GM06990 (cell line): ENCODE data around the gene WNT9A.

Experiments used
- DNase-seq: peaks from one replicate; pipeline ENCODE4 v3.0.0-alpha.2; 2011; ENCODE audit not compliant: insufficient read length; ENCODE audit errors: extremely low read depth
- H3K27me3 ChIP-seq: replicated peaks from 2 replicates; pipeline ENCODE4 v1.6.0; 2011; ENCODE audit warnings: low read length; ENCODE audit not compliant: control insufficient read depth, insufficient read depth
- H3K36me3 ChIP-seq: 2 replicates; pipeline ENCODE4 v1.5.1; 2011; ENCODE audit warnings: low read length; ENCODE audit not compliant: control insufficient read depth, insufficient read depth
- H3K4me3 ChIP-seq: replicated peaks from 2 replicates; pipeline ENCODE4 v1.5.1; 2011; ENCODE audit warnings: low read depth, mild to moderate bottlenecking, control low read depth, low read length
- TF ChIP-seq, protein P1 (sequence below): IDR thresholded peaks from 2 replicates; pipeline ENCODE4 v1.5.1; 2011; ENCODE audit warnings: low read length, control low read depth, mild to moderate bottlenecking, inconsistent platforms; ENCODE audit not compliant: insufficient read depth, poor library complexity, severe bottlenecking

The WNT9A gene

DNA sequence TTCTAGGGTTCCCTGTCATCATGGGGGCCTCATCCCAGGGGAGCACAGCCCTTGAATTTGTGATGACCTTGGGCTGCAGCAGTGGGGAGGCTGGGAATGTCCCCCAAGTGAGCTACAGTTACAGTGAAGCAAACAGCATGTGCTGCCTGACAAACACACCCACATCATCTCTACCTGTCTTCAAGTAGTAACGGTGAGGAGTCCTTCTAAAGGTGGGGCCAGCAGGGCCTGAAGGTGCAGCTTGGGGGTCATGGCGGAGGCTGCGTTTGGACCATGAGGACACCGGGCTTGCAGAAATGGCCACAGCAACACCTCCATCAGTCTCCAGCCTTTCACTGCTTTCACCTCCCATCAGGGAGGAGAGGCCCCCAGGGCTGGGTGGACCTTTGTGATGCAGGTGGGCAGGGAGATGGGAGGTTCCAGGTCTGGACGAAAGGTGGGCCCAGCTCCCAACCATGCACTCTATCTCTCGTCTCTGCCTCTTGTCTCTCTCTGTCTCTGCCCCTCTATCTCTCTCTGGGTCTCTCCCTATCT lies 55.7 kb downstream of the WNT9A start:
- no peak for DNase-seq
- TF ChIP-seq, protein P1, sequence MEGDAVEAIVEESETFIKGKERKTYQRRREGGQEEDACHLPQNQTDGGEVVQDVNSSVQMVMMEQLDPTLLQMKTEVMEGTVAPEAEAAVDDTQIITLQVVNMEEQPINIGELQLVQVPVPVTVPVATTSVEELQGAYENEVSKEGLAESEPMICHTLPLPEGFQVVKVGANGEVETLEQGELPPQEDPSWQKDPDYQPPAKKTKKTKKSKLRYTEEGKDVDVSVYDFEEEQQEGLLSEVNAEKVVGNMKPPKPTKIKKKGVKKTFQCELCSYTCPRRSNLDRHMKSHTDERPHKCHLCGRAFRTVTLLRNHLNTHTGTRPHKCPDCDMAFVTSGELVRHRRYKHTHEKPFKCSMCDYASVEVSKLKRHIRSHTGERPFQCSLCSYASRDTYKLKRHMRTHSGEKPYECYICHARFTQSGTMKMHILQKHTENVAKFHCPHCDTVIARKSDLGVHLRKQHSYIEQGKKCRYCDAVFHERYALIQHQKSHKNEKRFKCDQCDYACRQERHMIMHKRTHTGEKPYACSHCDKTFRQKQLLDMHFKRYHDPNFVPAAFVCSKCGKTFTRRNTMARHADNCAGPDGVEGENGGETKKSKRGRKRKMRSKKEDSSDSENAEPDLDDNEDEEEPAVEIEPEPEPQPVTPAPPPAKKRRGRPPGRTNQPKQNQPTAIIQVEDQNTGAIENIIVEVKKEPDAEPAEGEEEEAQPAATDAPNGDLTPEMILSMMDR, result no peak
- Histone ChIP-seq H3K27me3 (no peaks in the 10 kb centered on the region; the same call in 1 of the 2 replicates), H3K36me3 (no peaks in the 10 kb centered on the region), H3K4me3 (no peak overlapping the region)

DNA sequence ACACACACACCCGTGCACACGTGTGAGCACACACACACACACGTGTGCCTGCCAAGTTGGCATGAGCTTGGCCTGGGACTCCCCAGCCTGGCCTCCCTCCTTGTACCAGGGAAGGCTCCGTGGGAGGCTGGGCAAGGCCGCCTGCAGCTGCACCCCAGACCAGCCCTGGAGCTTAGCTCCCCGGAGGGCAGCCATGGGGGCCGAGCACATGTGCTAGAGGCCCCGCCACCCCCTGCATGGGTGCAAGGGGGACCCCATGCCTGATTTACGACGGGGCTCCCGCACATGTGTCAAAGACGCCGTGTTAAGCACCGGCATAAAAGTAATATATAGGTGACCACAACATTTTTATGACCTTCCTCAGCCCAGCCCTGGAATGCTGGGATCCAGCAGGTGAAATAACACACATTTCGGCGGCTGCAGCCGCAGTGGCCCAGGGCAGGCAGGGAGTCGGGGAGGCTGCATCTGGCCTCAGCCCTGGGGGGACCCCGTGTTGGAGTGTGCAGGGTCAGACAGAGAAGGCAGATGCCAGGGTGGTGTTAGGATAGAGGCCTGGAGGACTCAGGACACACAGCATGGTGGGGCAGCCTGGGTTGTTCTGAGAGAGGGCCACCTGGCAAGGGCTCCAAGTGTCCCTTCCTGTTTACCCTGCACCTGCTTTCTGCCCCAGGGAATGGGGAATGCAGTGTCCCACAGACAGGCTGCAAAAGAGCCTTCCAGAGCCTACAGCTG lies 56.3 kb downstream of the WNT9A start:
- no peaks in the 10 kb centered on the region for H3K36me3 ChIP-seq
- no peaks in the 10 kb centered on the region; the same call in 1 of the 2 replicates for H3K27me3 ChIP-seq
- H3K4me3 ChIP-seq, result no peak overlapping the region
- TF ChIP-seq, protein P1, result no peak
- no peak for DNase-seq

DNA sequence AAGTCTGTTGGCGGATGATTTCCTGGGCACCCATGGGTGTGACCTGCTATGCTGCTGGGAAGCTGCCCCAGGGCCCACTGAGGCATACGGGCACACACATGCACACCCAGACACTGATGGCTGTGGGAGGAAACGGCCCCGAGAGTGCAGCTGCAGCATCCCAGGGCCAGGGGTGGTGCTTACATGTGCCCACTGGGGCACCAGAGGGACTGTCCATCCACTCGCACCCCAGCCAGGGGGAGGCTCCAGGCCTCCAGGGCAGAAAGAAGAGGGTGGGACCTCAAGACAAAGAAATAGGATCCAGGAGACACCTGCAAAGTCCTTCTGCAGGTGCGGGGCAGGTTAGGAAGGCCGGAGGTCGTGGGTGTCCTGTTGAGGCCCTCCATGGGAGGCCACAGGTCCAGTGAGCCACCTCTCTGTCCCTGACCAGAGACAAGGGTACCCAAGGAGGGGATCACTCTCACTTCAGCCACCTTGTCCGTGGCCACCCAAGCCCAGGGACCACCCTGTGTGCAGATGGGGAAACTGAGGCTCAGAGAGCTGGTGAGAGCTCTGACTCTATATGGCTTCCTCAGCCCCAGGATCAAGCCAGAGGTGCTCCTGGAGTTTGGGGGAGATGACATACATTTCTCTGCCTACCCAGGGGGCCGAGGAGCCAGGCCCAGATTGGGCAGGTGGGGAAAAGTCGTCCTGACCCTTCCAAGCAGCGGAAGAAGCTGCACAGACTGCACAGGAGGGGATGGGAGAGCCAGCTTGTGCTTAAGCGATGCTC lies 57.1 kb downstream of the WNT9A start:
- no peaks in the 10 kb centered on the region for H3K36me3 ChIP-seq
- no peak overlapping the region for H3K4me3 ChIP-seq
- DNase-seq, result no peak
- TF ChIP-seq, protein P1, result no peak
- no peaks in the 10 kb centered on the region; the same call in 1 of the 2 replicates for H3K27me3 ChIP-seq

DNA sequence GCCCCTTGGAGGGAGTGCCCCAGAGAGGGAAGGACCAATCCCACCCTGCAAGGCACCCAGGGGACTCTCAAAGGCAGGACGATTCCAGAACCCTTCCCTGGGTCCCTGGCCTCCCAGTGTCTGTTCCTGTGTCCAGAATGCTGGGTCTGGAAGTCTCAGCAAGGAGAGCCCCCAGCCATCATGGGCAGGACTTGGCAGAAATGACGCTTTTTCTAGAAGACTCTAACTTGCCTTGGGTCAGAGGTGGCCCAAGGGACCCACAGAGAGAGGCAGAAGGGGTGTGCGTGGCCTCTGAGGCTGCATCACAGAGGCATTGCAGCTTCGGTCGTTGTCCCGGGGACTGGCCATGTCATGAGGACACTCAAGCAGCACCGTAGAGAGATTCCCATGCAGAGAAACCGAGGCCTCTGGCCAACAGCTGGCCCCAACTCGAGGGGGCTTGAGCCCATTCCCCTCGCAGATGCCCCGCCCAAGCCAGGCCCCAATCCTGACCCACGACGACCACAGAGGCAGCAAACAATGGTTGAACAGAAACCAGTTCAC lies 57.8 kb downstream of the WNT9A start:
- DNase-seq, result no peak
- H3K36me3 ChIP-seq, result no peaks in the 10 kb centered on the region
- H3K27me3 ChIP-seq, result no peaks in the 10 kb centered on the region; the same call in 1 of the 2 replicates
- TF ChIP-seq, protein P1, result no peak
- H3K4me3 ChIP-seq, result no peak overlapping the region

DNA sequence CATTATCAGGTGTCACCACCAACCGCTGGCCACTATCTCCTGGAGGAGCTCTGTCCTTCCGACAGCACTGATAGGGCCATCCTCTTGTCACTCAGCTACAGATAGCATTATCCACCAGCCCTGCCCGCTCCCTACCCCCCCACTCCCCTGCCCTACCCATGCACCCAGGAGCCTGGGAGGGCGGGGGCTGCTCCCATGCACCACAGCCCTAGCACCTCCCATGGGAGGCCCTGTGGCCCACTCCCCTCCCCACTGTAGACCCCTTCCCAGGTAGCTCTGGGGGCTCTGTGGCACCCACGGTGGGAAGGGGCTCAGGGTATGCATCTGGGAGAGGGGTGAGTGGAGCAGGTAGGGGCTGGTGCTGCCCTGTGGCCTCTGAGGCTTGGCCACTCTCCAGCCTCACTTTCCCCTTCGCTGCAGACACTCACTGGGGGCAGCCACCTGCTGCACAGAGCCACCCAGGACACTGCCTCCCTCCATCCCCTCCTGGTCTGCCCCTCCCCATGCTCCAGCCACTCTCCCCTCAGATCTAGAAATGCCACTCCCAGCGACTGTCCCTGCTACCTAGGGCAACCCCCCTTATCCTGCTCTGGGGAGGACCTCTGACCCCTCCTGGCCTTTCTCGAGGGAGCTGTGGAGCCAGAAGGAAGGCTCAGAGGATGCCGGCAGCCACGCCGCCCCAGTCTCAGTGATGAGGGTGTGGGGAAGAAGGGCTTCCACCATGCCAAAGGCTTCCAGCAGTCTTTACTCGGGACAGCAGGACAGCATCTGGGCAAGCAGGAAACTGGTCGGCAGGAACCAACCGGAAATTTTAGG lies 58.5 kb downstream of the WNT9A start:
- no peak for DNase-seq
- H3K36me3 ChIP-seq, result no peaks in the 10 kb centered on the region

More for the DNA sequence above, 58.5 kb downstream of the WNT9A start:
- Histone ChIP-seq H3K4me3 (no peak overlapping the region), H3K27me3 (no peaks in the 10 kb centered on the region; the same call in 1 of the 2 replicates)
- TF ChIP-seq, protein P1, result no peak
